Embryonic facial prominence (tissue), 1 donor: ENCODE results near the gene ACTR1A.
"Not testable (repeated sequence)": the region's sequence is repeated elsewhere in the genome, so short reads cannot be mapped to it uniquely, and the experiment has no call there.

ENCODE experiments used
- DNase-seq: peaks from one replicate; pipeline ENCODE4 v3.0.0-alpha.2; 2016; ENCODE audit errors: extremely low spot score

ACTR1A gene

GRCh38 chr10:102502337-102503151 lies at the start of gene ACTR1A:
ACTR1A (minus strand) TSS chr10:102502712; CDS start chr10:102502647, 65 bp downstream.
- DNase-seq, result peak; percentile 96

GRCh38 chr10:102550636-102551210 lies 48.2 kb upstream of the ACTR1A start:
- DNase-seq, result no peak

GRCh38 chr10:102549549-102549948 lies 47.0 kb upstream of the ACTR1A start:
- DNase-seq, result no peak

GRCh38 chr10:102546606-102547320 lies 44.3 kb upstream of the ACTR1A start:
- no peak for DNase-seq

- DNase-seq, result no peak
Observed at GRCh38 chr10:102545997-102546396, 43.5 kb upstream of the ACTR1A start.

GRCh38 chr10:102545265-102545871 lies 42.9 kb upstream of the ACTR1A start:
- no peak for DNase-seq

GRCh38 chr10:102542800-102543418 lies 40.4 kb upstream of the ACTR1A start:
- DNase-seq, result no peak

GRCh38 chr10:102540023-102540422 lies 37.5 kb upstream of the ACTR1A start:
- no peak for DNase-seq

GRCh38 chr10:102538811-102539210 lies 36.3 kb upstream of the ACTR1A start:
- DNase-seq, result no peak

- no peak for DNase-seq
Observed at GRCh38 chr10:102537948-102538347, 35.4 kb upstream of the ACTR1A start.

GRCh38 chr10:102537367-102537766 lies 34.9 kb upstream of the ACTR1A start:
- no peak for DNase-seq

GRCh38 chr10:102535481-102536147 lies 33.1 kb upstream of the ACTR1A start:
- DNase-seq, result no peak

- not testable (repeated sequence) for DNase-seq
Observed at GRCh38 chr10:102534966-102535365, 32.5 kb upstream of the ACTR1A start.

- DNase-seq, result no peak
Observed at GRCh38 chr10:102534333-102534732, 31.8 kb upstream of the ACTR1A start.

GRCh38 chr10:102527546-102527945 lies 25.0 kb upstream of the ACTR1A start:
- no peak for DNase-seq

GRCh38 chr10:102524746-102525145 lies 22.2 kb upstream of the ACTR1A start:
- no peak for DNase-seq

- DNase-seq, result no peak
Observed at GRCh38 chr10:102523250-102524029, 20.9 kb upstream of the ACTR1A start.

GRCh38 chr10:102522874-102523249 lies 20.4 kb upstream of the ACTR1A start:
- no peak for DNase-seq

- no peak for DNase-seq
Observed at GRCh38 chr10:102519246-102519825, 16.8 kb upstream of the ACTR1A start.

- DNase-seq, result no peak
Observed at GRCh38 chr10:102517553-102517952, 15.0 kb upstream of the ACTR1A start.
